GM13976 (cell line): ENCODE data around the gene TRMT10C.

Experiments used
- DNase-seq: peaks from one replicate; pipeline ENCODE4 v3.0.0; 2012; ENCODE audit warnings: low spot score
- CTCF ChIP-seq: IDR thresholded peaks from 2 replicates; pipeline ENCODE4 v1.5.1; 2012; ENCODE audit warnings: borderline replicate concordance, mild to moderate bottlenecking; ENCODE audit not compliant: insufficient read depth; ENCODE audit errors: extremely low read depth, missing control alignments, control extremely low read depth
- in situ Hi-C: fragments of 300-500 bp; cut with MboI; formaldehyde crosslinking; loops from one replicate; pipeline ENCODE4 v1.12.0; 2022; ENCODE audit warnings: low sequenced_read_pairs, mixed read lengths, inconsistent platforms; ENCODE audit not compliant: unreplicated experiment

TRMT10C gene

DNA sequence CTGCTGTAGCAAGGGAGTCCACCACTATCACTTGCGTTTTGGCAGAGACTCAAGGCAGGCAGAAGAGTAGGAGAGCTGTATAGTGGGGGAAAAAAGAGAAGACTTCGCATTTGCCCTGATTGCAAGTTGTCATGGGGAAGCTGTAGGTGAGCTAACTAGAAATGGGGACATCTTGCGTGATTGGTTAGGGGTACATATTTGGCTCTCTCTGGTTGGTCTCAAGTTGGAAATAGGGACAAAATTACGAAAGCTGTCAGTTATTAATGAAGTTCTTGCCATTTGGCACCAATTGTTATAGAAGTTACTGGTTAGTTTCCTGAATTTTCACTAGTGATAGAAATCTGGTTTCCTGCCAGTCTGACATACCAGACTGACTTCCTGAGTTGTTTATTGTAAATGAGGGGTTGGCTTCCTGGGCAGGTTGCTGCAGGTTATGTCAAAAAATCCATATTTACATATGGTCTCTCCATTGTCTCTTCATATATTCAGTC is 40.4 kb upstream of the TRMT10C start:
- DNase-seq, result no peak

GRCh38 chr3:101527441-101527840 is 34.2 kb upstream of the TRMT10C start:
- in situ Hi-C loops, result no loop called here
- TF ChIP-seq CTCF, result no peak

More for the DNA sequence above, 40.4 kb upstream of the TRMT10C start:
- in situ Hi-C loops, result no loop called here
- TF ChIP-seq CTCF, result no peak

GRCh38 chr3:101527906-101528305 is 33.8 kb upstream of the TRMT10C start:
- in situ Hi-C loops, result no loop called here
- DNase-seq, result no peak
- no peak for TF ChIP-seq CTCF

More at GRCh38 chr3:101527441-101527840, 34.2 kb upstream of the TRMT10C start:
- no peak for DNase-seq

DNA sequence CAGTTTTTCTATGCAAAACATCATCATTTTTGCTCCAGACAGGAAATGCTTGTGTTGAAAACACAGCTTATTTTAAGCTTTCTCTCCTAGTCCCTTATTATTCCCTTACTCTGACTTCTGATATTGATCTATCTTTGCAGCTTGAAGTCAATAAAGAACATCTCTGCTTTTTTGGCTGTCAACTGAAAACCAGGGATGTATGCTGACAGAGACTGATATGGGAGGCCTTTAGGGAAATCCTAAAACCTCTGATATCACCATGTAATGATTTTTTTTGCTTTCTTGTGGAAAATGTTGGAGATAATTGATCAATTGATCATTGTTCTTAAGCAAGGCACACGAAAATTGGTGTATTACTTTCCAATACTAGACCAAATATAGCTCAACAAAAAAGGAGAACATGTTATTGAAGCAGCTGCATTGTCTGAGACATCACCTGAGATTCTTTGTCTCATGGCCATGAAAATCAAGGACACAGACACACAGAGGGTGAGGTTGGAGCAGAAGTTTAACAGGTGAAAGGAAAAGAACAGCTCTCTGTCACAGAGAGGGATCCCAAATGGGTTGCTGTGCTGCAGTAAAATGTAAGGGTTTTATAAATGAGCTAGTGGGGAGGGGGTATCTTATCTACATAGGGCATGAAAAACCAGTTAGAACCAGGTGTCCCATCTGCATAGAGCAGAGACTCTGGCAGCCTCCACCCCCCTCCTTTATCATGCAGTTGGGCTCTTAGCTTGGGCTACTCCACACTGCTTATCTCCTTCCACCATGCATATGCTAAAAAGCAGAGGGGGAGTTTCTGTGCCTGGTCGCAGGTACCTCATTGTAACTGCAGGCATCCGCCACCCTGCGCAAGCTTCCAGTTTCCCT is 31.6 kb upstream of the TRMT10C start:
- DNase-seq, result no peak
- in situ Hi-C loops, result no loop called here
- no peak for TF ChIP-seq CTCF

DNA sequence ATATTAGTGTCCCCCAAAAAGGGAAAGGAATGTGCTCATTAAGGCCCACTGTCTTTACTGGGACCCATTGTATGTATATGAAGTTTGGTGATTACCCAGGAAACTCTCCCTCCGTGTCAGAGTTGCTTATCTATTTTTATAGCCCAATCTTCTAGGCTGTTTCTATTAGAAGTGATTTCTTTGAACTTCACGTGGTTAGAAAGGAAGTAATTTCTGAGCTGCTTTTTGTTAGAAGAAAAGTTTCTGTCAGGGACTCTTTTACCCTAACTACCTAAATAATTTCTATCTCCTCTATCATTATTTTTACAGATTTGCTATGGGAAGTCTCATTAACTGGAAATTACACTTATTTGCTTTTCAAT is 31.0 kb upstream of the TRMT10C start:
- DNase-seq, result no peak
- TF ChIP-seq CTCF, result no peak
- in situ Hi-C loops, result no loop called here

DNA sequence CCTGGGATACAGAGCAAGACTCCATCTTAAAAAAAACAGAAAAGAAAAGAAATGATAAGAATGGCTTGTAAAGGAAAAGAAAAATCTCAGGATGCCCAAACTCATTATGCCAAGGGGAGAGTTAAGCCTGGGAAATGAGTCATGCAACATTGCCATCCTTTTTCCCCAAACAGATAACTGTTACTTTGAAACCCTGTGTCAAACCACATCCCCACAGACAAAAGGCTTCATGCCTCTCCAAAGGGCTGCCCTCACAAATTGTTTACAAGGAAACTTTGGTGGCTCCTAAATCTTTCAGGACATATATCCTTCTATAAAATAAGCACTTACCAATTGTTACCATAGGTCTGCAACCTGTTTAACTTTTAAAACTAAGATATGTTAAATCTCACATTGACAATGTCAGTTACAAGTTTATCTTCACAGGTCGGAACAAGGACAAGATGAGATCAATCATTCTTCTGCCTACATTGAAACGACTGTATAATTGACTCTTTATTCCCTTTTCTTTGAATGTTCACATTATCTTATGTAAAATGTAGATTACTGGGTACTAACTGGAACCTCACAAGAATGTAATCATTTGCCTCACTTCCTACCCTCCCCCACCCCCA is 30.1 kb upstream of the TRMT10C start:
- no peak for TF ChIP-seq CTCF
- DNase-seq, result no peak
- in situ Hi-C loops, result no loop called here
